HG02943 (cell line): ENCODE measurements around the gene METTL21A.
A peak's percentile ranks its signal among the peaks of the same experiment; 100 is the strongest.

Experiments
- ATAC-seq: cut with Tn5 transposase; IDR thresholded peaks from one replicate; pipeline ENCODE4 v1.9.1; 2021; ENCODE audit warnings: mild to moderate bottlenecking, low read depth, moderate library complexity; ENCODE audit not compliant: unreplicated experiment

The METTL21A gene

GRCh38 chr2:207624185-207625013 lies 795 bp downstream of the METTL21A start:
- ATAC-seq = peak; percentile 36

GRCh38 chr2:207621501-207622039 lies 3.6 kb downstream of the METTL21A start:
- ATAC-seq = no peak

- no peak for ATAC-seq
Observed at GRCh38 chr2:207619764-207620203, 5.4 kb downstream of the METTL21A start.

- ATAC-seq = no peak
Observed at GRCh38 chr2:207617011-207617671, 8.1 kb downstream of the METTL21A start.

GRCh38 chr2:207616185-207616584 lies 9.0 kb downstream of the METTL21A start:
- ATAC-seq = no peak

- ATAC-seq = no peak
Observed at GRCh38 chr2:207614824-207615223, 10.4 kb downstream of the METTL21A start.

GRCh38 chr2:207612714-207613113 lies 12.5 kb downstream of the METTL21A start:
- no peak for ATAC-seq

GRCh38 chr2:207606829-207607228 lies 18.4 kb downstream of the METTL21A start:
- ATAC-seq = no peak

- no peak for ATAC-seq
Observed at GRCh38 chr2:207606399-207606798, 18.8 kb downstream of the METTL21A start.

- ATAC-seq = no peak
Observed at GRCh38 chr2:207603486-207603885, 21.7 kb downstream of the METTL21A start.

GRCh38 chr2:207601774-207602173 lies 23.4 kb downstream of the METTL21A start:
- ATAC-seq = no peak

- no peak for ATAC-seq
Observed at GRCh38 chr2:207600231-207600630, 25.0 kb downstream of the METTL21A start.

- no peak for ATAC-seq
Observed at GRCh38 chr2:207599636-207600035, 25.6 kb downstream of the METTL21A start.

GRCh38 chr2:207594731-207595130 lies 30.5 kb downstream of the METTL21A start:
- ATAC-seq = no peak

GRCh38 chr2:207594264-207594663 lies 30.9 kb downstream of the METTL21A start:
- no peak for ATAC-seq

GRCh38 chr2:207593277-207593676 lies 31.9 kb downstream of the METTL21A start:
- no peak for ATAC-seq

- no peak for ATAC-seq
Observed at GRCh38 chr2:207589143-207589542, 36.1 kb downstream of the METTL21A start.

- no peak for ATAC-seq
Observed at GRCh38 chr2:207587305-207587704, 37.9 kb downstream of the METTL21A start.

- ATAC-seq = no peak
Observed at GRCh38 chr2:207584952-207585351, 40.2 kb downstream of the METTL21A start.

GRCh38 chr2:207571370-207571769 lies 53.8 kb downstream of the METTL21A start:
- ATAC-seq = no peak

GRCh38 chr2:207567671-207568070 lies 57.5 kb downstream of the METTL21A start:
- ATAC-seq = no peak
